Motor neuron (in vitro differentiated cells): ENCODE measurements around the gene ISOC2. TPM values are rescaled to one million over a fixed set of nuclear protein-coding genes. Genes with fewer than 3 reads are reported as not detected.
A peak's percentile ranks its signal among the peaks of the same experiment; 100 is the strongest.

Source experiments
- ATAC-seq, 8 experiments: fragments of 200-7000 bp; cut with Tn5 transposase; replicated peaks in 6 of 8; 2 replicates each; pipeline ENCODE4 v1.8.0; 2021; ENCODE audit warnings: mild to moderate bottlenecking in 8 of 8, moderate library complexity in 8 of 8
- H3K27ac ChIP-seq, 2 donors: fragments of 250-450 bp; sonication (Bioruptor Pico); 2 replicates each; pipeline ENCODE4 v1.9.0; 2021; ENCODE audit warnings: antibody characterized with exemption in 2 of 2, mild to moderate bottlenecking in 2 of 2, moderate library complexity in 1 of 2
- H3K4me1 ChIP-seq, 2 donors: fragments of 250-450 bp; sonication (Bioruptor Pico); replicated peaks in 1 of 2; 2 replicates each; pipeline ENCODE4 v1.6.1; 2021; ENCODE audit warnings: antibody characterized with exemption in 2 of 2, mild to moderate bottlenecking in 2 of 2, moderate library complexity in 1 of 2
- H3K4me3 ChIP-seq, 5 donors: fragments of 250-450 bp; sonication (Bioruptor Pico); 2 replicates each; pipeline ENCODE4 v1.9.0; 2021; ENCODE audit warnings: antibody characterized with exemption in 5 of 5, mild to moderate bottlenecking in 5 of 5, moderate library complexity in 4 of 5
- WGBS, 10 experiments: fragments of 450-650 bp; shearing (Covaris generic); methylation state at CpG; one replicate each; pipeline ENCODE4 v1.0.0; 2022; 5-methylcytosine and 5-hydroxymethylcytosine counted together
- in situ Hi-C, 9 experiments: fragments of 400-800 bp; cut with MboI; loops; one replicate each; pipeline ENCODE4 v1.15.0; 2021; ENCODE audit warnings: low sequenced_read_pairs in 9 of 9, low pct_unique_long_range_greater_than_20kb in 2 of 9; ENCODE audit not compliant: unreplicated experiment in 9 of 9
- total RNA-seq, 8 experiments: library from RNA; unstranded; fragments of 300-600 nt; gene quantifications; 2 replicates each; pipeline versions ENCODE4 v1.2.3 to v1.2.4, GENCODE V29; 2022

ISOC2 gene
- total RNA-seq, 8 experiments from 2014 or later, result 35.4 to 82.0 (median 59.1) TPM

GRCh38 chr19:55481794-55482155 is 20.3 kb upstream of the ISOC2 start:
- ATAC-seq, result no peak
- no peak overlapping the region for H3K4me3 ChIP-seq
- H3K4me1 ChIP-seq, result peaks cover 30 to 36% of the 10 kb centered on the region in 2 donors
- WGBS, 10 experiments, result no CpG with 5 or more reads among the region's 40 CpGs
- H3K27ac ChIP-seq, result no peak overlapping the region
- in situ Hi-C loops, result loop anchor here in 1 of 9 experiments (25.0 kb wide), 1 partner anchor 344 kb away; the partner anchor contains the start of gene TNNT1

- in situ Hi-C loops, result loop anchor here in 1 of 9 experiments (25.0 kb wide), 1 partner anchor 344 kb away; the partner anchor contains the start of gene TNNT1
- 80 to 93% methylated on average over 2 to 9 of the region's 52 CpGs; no CpG with 5 or more reads in 8 of the 10 experiments for WGBS, 10 experiments
- H3K27ac ChIP-seq, result no peak overlapping the region
- no peak overlapping the region for H3K4me3 ChIP-seq
- ATAC-seq, result no peak
- peaks cover 25 to 31% of the 10 kb centered on the region in 2 donors for H3K4me1 ChIP-seq
Observed at GRCh38 chr19:55481148-55481793, 19.8 kb upstream of the ISOC2 start.

GRCh38 chr19:55479451-55480230 is 18.2 kb upstream of the ISOC2 start:
- H3K27ac ChIP-seq, result no peak overlapping the region
- ATAC-seq, result no peak
- in situ Hi-C loops, result loop anchor here in 1 of 9 experiments (25.0 kb wide), 1 partner anchor 342 kb away; the partner anchor contains the start of gene TNNT1
- WGBS, 10 experiments, result 56 to 100% (median 80%) methylated on average over 1 to 5 of the region's 15 CpGs; no CpG with 5 or more reads in 1 of the 10 experiments
- no peak overlapping the region for H3K4me3 ChIP-seq
- peaks cover 26 to 31% of the 10 kb centered on the region in 2 donors for H3K4me1 ChIP-seq

- Histone ChIP-seq H3K4me1 (peaks cover 21 to 25% of the 10 kb centered on the region in 2 donors), H3K27ac (no peak overlapping the region), H3K4me3 (no peak overlapping the region)
- in situ Hi-C loops, result loop anchor here in 1 of 9 experiments (25.0 kb wide), 1 partner anchor 342 kb away; the partner anchor contains the start of gene TNNT1
- ATAC-seq, result no peak
- 60 to 93% (median 77%) methylated on average over 2 to 8 of the region's 17 CpGs; no CpG with 5 or more reads in 5 of the 10 experiments for WGBS, 10 experiments
Observed at GRCh38 chr19:55479045-55479444, 17.6 kb upstream of the ISOC2 start.

- in situ Hi-C loops, result loop anchor here in 1 of 9 experiments (25.0 kb wide), 1 partner anchor 341 kb away; the partner anchor contains the start of gene TNNT1
- WGBS, 10 experiments, result 83 to 100% (median 93%) methylated on average over 2 to 9 of the region's 12 CpGs; no CpG with 5 or more reads in 6 of the 10 experiments
- no peak overlapping the region for H3K4me3 ChIP-seq
- no peak for ATAC-seq
- peaks cover 19 to 22% of the 10 kb centered on the region in 2 donors for H3K4me1 ChIP-seq
- no peak overlapping the region for H3K27ac ChIP-seq
Observed at GRCh38 chr19:55478364-55478763, 16.9 kb upstream of the ISOC2 start.

GRCh38 chr19:55477905-55478304 is 16.5 kb upstream of the ISOC2 start:
- H3K27ac ChIP-seq, result no peak overlapping the region
- in situ Hi-C loops, result loop anchor here in 1 of 9 experiments (25.0 kb wide), 1 partner anchor 341 kb away; the partner anchor contains the start of gene TNNT1
- WGBS, 10 experiments, result 58 to 100% (median 82%) methylated on average over 1 to 8 of the region's 13 CpGs; no CpG with 5 or more reads in 2 of the 10 experiments
- peaks cover 20 to 24% of the 10 kb centered on the region in 2 donors for H3K4me1 ChIP-seq
- H3K4me3 ChIP-seq, result peak overlapping the region in 1 of 5 donors; percentile 58
- no peak for ATAC-seq

- peak; percentile 88 to 97 (median 95) for ATAC-seq
- Histone ChIP-seq H3K4me3 (peak within 1 kb of the TSS; percentile 58 to 72 (median 62)), H3K27ac (peak within 1 kb of the TSS; percentile 95 to 96), H3K4me1 (peaks cover 20 to 24% of the 10 kb centered on the region in 2 donors)
- WGBS, 10 experiments, result 0 to 10% (median 0%) methylated on average over 1 to 5 of the region's 61 CpGs; no CpG with 5 or more reads in 6 of the 10 experiments
- in situ Hi-C loops, result loop anchor here in 1 of 9 experiments (25.0 kb wide), 1 partner anchor 339 kb away; the partner anchor contains the start of gene TNNT1
Observed at GRCh38 chr19:55476100-55476775, 14.8 kb upstream of the ISOC2 start, which contains the start of gene ZNF628. Gene ZNF628 (plus strand): TSS chr19:55476617. CDS start chr19:55479911, 3,294 bp downstream.

GRCh38 chr19:55474269-55475265 is 13.1 kb upstream of the ISOC2 start:
- Histone ChIP-seq H3K4me1 (peaks cover 20 to 24% of the 10 kb centered on the region in 2 donors), H3K4me3 (no peak overlapping the region), H3K27ac (no peak overlapping the region)
- in situ Hi-C loops, result loop anchor here in 1 of 9 experiments (25.0 kb wide), 1 partner anchor 337 kb away; the partner anchor contains the start of gene TNNT1
- no peak for ATAC-seq
- WGBS, 10 experiments, result 67 to 100% (median 92%) methylated on average over 2 to 10 of the region's 19 CpGs; no CpG with 5 or more reads in 2 of the 10 experiments

- peak in 1 of 8 experiments; percentile 34 for ATAC-seq
- WGBS, 10 experiments, result 0 to 59% (median 50%) methylated on average over 1 to 6 of the region's 16 CpGs; no CpG with 5 or more reads in 5 of the 10 experiments
- in situ Hi-C loops, result no loop called here
- Histone ChIP-seq H3K4me1 (peaks cover 20 to 24% of the 10 kb centered on the region in 2 donors), H3K4me3 (no peak overlapping the region), H3K27ac (no peak overlapping the region)
Observed at GRCh38 chr19:55473225-55474012, 12.0 kb upstream of the ISOC2 start.

GRCh38 chr19:55472463-55472862 is 11.0 kb upstream of the ISOC2 start:
- no peak overlapping the region for H3K27ac ChIP-seq
- no peak for ATAC-seq
- no peak overlapping the region for H3K4me3 ChIP-seq
- peaks cover 13 to 22% of the 10 kb centered on the region in 2 donors for H3K4me1 ChIP-seq
- in situ Hi-C loops, result no loop called here
- WGBS, 10 experiments, result 80 to 100% (median 85%) methylated on average over 1 to 4 of the region's 8 CpGs; no CpG with 5 or more reads in 7 of the 10 experiments

GRCh38 chr19:55471266-55471665 is 9.8 kb upstream of the ISOC2 start:
- Histone ChIP-seq H3K4me3 (no peak overlapping the region), H3K4me1 (peaks cover 13 to 20% of the 10 kb centered on the region in 2 donors), H3K27ac (no peak overlapping the region)
- in situ Hi-C loops, result no loop called here
- 0 to 100% (median 79%) methylated on average over 1 to 9 of the region's 13 CpGs; no CpG with 5 or more reads in 1 of the 10 experiments for WGBS, 10 experiments
- no peak for ATAC-seq
